Measurements from ENCODE around the gene EBF3. TPM values are rescaled to one million over a fixed set of nuclear protein-coding genes. Genes with fewer than 3 reads are reported as not detected.

EBF3 gene
- total RNA-seq, 1 experiment from 2014 or later, result 0.12 TPM

- no peak for TF ChIP-seq CBX3 (IDR thresholded peaks at IDR 0.05; ENCODE audit: low read depth)
- TF ChIP-seq TCF7L2 (IDR thresholded peaks at IDR 0.05; ENCODE audit: borderline replicate concordance, extremely low read depth, insufficient read depth, insufficient read length), result no peak
- TF ChIP-seq YY1 (IDR thresholded peaks at IDR 0.05; ENCODE audit: extremely low read depth, insufficient replicate concordance, low read depth, low read length), result no peak
These were observed 1.8 kb downstream of the EBF3 start (continued) for GRCh38 chr10:129962031-129962871.

GRCh38 chr10:129961157-129961701, 2.8 kb downstream of the EBF3 start:
- intact Hi-C loops (cut with micrococcal nuclease), result no loop called here
- Histone ChIP-seq H3K9me3 (ENCODE audit: control insufficient read depth in 1 of 2, insufficient read depth in 1 of 2, low read depth in 1 of 2, low read length in 2 of 2) (no peaks in the 10 kb centered on the region), H2AFZ (ENCODE audit: low read depth, low read length, poor library complexity, severe bottlenecking) (no peak overlapping the region), H3K79me2 (ENCODE audit: insufficient read depth, low read length) (no peaks in the 10 kb centered on the region), H3K9ac (ENCODE audit: low read length) (no peak overlapping the region), H3K4me2 (ENCODE audit: low read length) (no peak overlapping the region), H4K20me1 (ENCODE audit: insufficient read depth) (no peaks in the 10 kb centered on the region), H3K27me3 (ENCODE audit: insufficient read depth, low read length) (no peaks in the 10 kb centered on the region), H3K4me3 (replicated peaks in 1 of 2; ENCODE audit: low read depth in 1 of 2, low read length in 2 of 2) (no peak overlapping the region), H3K4me1 (ENCODE audit: control insufficient read depth in 1 of 2, insufficient read depth in 2 of 2, low read length in 2 of 2) (no peaks in the 10 kb centered on the region), H3K36me3 (ENCODE audit: control insufficient read depth in 1 of 2, insufficient read depth in 2 of 2, low read length in 2 of 2) (no peaks in the 10 kb centered on the region), H3K9me2 (ENCODE audit: insufficient read depth) (no peaks in the 10 kb centered on the region), H3K27ac (ENCODE audit: low read depth, low read length) (no peak overlapping the region)
- POLR2A ChIA-PET, result no interaction called here
- no peak for TF ChIP-seq TCF7L2 (IDR thresholded peaks at IDR 0.05; ENCODE audit: borderline replicate concordance, extremely low read depth, insufficient read depth, insufficient read length)
- TF ChIP-seq ZBTB33 (IDR thresholded peaks at IDR 0.05; ENCODE audit: extremely low read depth, insufficient replicate concordance, low read length), result no peak
- TF ChIP-seq CEBPB (IDR thresholded peaks at IDR 0.05; ENCODE audit: low read depth), result no peak
- TF ChIP-seq POLR2AphosphoS5 (IDR thresholded peaks at IDR 0.05; ENCODE audit: low read depth, low read length), result no peak
- no peak for TF ChIP-seq EZH2 (IDR thresholded peaks at IDR 0.05)
- no peak for TF ChIP-seq EZH2phosphoT487 (IDR thresholded peaks at IDR 0.05; ENCODE audit: borderline replicate concordance)
- no peak for TF ChIP-seq YY1 (IDR thresholded peaks at IDR 0.05; ENCODE audit: extremely low read depth, insufficient replicate concordance, low read depth, low read length)
- TF ChIP-seq SP1 (IDR thresholded peaks at IDR 0.05; ENCODE audit: low read depth), result no peak
- TF ChIP-seq ZNF274 (IDR thresholded peaks at IDR 0.05; ENCODE audit: low read depth, low read length), result no peak
- no peak for TF ChIP-seq CBX3 (IDR thresholded peaks at IDR 0.05; ENCODE audit: low read depth)
- no peak for TF ChIP-seq RAD21 (IDR thresholded peaks at IDR 0.05; ENCODE audit: low read depth)
- TF ChIP-seq ATF3 (IDR thresholded peaks at IDR 0.05), result no peak
- TF ChIP-seq ZFX (IDR thresholded peaks at IDR 0.05), result no peak
- no peak for TF ChIP-seq MAX (IDR thresholded peaks at IDR 0.05)
- TF ChIP-seq ELF1 (IDR thresholded peaks at IDR 0.05; ENCODE audit: borderline replicate concordance, low read depth), result no peak
- no peak for TF ChIP-seq FOSL1 (IDR thresholded peaks at IDR 0.05; ENCODE audit: low read depth)
- ATAC-seq (no peak), DNase-seq (ENCODE audit: low read depth, low spot score) (no peak)
- CTCF ChIA-PET, result no interaction called here
- BruUV-seq (replicated peaks), result no TSS peak
- RAD21 ChIA-PET (ENCODE audit: low non-redundant PET in 1 of 2, low total read pairs in 2 of 2, uncharacterized antibody in 2 of 2, unreplicated experiment in 2 of 2), result no interaction called here

Measured in HCT116 (cell line).